Measurements from ENCODE around the gene TEX19. TPM values are rescaled to one million over a fixed set of nuclear protein-coding genes. Genes with fewer than 3 reads are reported as not detected.
"Not testable (repeated sequence)": the region's sequence is repeated elsewhere in the genome, so short reads cannot be mapped to it uniquely, and the experiment has no call there.

Gene TEX19
- polyA plus RNA-seq, 1 donor = not detected

- not testable (repeated sequence) for DNase-seq
These were observed 18.2 kb downstream of the TEX19 start for GRCh38 chr17:82377294-82377693.

- DNase-seq = no peak
These were observed 19.1 kb downstream of the TEX19 start for GRCh38 chr17:82377924-82378740.

- no peak for DNase-seq
These were observed 19.6 kb downstream of the TEX19 start for GRCh38 chr17:82378741-82379021.

GRCh38 chr17:82380860-82381702, 22.0 kb downstream of the TEX19 start:
- peak; percentile 83 for DNase-seq

- not testable (repeated sequence) for DNase-seq
These were observed 22.6 kb downstream of the TEX19 start for GRCh38 chr17:82381703-82382009.

- not testable (repeated sequence) for DNase-seq
These were observed 23.3 kb downstream of the TEX19 start for GRCh38 chr17:82382220-82382932.

- no peak for DNase-seq
These were observed 23.8 kb downstream of the TEX19 start for GRCh38 chr17:82382933-82383255.

- DNase-seq = no peak
These were observed 24.4 kb downstream of the TEX19 start for GRCh38 chr17:82383411-82383810.

GRCh38 chr17:82384051-82384729, 25.1 kb downstream of the TEX19 start:
- DNase-seq = no peak

GRCh38 chr17:82384730-82385481, 25.9 kb downstream of the TEX19 start:
- DNase-seq = peak; percentile 79

- peak; percentile 86 for DNase-seq
These were observed 26.7 kb downstream of the TEX19 start for GRCh38 chr17:82385559-82386254.

GRCh38 chr17:82386255-82386831, 27.3 kb downstream of the TEX19 start:
- no peak for DNase-seq

- no peak for DNase-seq
These were observed 28.0 kb downstream of the TEX19 start for GRCh38 chr17:82386881-82387704.

GRCh38 chr17:82387705-82388106, 28.7 kb downstream of the TEX19 start:
- DNase-seq = no peak

GRCh38 chr17:82388223-82388921, 29.3 kb downstream of the TEX19 start:
- no peak for DNase-seq

- no peak for DNase-seq
These were observed 29.9 kb downstream of the TEX19 start for GRCh38 chr17:82388922-82389283.

GRCh38 chr17:82389379-82389778, 30.3 kb downstream of the TEX19 start:
- DNase-seq = no peak

- DNase-seq = no peak
These were observed 31.2 kb downstream of the TEX19 start for GRCh38 chr17:82390015-82390859.

Data from hindlimb muscle (tissue), 1 donor.